GM21381 (cell line): ENCODE results near the gene MKRN2OS.

ENCODE experiments used
- ATAC-seq: cut with Tn5 transposase; IDR thresholded peaks from one replicate; pipeline ENCODE4 v1.9.1; 2021; ENCODE audit warnings: mild to moderate bottlenecking, moderate library complexity; ENCODE audit not compliant: unreplicated experiment

Gene MKRN2OS

DNA sequence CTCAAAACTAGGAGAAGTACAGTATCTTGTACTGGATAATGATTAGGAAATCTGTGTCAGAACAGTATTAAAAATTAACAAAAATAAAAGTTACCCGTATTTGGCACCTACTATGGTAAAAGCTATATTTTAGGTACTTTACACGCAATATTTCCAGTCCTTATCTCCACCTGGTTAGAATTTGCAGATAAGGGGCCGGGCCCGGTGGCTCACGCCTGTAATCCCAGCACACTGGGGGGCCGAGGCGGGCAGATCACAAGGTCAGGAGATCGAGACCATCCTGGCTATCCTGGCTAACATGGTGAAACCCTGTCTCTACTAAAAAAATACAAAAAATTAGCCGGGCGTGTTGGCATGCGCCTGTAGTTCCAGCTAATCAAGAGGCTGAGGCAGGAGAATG, 28.4 kb downstream of the MKRN2OS start:
- ATAC-seq, result no peak

GRCh38 chr3:12515631-12516030, 29.7 kb downstream of the MKRN2OS start:
- ATAC-seq, result no peak

DNA sequence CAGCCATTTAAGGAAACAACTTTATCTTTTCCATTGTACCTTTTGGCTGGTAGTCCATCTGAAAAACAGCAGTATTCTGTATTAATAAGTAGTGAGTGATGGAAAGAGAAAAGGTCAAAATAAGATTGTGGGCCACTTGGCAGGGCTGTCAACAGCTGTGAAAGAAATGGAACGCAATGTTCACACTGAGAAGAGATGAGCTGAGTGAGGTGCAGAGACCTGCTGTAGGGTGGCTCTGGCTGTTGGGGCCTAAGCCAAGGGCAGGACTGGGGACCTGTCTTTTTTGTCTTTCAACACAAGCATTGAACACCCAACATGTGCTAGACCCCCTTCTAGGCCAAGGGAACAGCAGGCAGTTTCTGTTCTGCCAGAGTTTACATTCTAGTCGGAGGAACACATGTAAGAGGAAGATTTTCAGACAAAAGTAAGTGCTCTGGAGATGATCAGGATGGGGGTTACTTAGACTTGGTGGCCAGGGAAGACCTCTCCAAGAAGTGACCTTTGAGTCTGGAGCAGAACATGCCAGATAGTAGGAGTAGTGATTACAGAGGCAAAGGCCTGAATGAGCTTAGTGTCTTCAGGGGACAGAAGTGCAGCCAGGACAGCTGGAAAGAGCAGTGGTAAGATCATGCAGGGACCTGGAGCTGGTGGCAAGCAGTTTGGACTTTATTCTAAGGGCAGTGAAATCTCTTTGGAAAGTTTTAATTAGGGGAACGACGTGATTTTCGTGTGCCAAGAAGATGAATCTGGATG, 31.4 kb downstream of the MKRN2OS start:
- no peak for ATAC-seq

DNA sequence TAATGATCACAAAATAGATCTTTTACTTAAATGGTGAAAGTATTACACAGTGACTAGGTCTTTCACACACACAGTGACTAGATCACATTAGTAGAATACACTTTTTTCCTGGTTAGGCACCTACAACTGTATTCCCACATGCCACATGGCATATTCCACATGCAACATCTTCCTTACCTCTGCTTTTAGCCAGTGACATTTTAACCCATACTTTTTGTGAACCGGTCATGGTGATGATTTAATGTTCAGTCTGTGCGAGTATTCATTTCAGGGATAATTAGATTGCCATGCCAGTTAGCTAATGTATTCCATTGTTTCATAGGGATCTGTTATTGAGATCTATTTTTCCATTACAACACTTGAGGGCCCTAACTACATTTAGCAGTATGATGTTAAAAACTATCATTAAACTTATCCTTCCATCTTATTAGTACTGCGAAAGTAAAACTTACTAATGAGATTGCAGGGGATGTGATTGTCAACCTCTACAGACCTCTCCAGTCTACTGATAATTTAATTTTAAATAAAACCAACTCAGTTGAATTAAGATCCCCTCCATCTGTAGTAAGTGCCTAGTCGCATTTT, 32.7 kb downstream of the MKRN2OS start:
- ATAC-seq, result no peak

DNA sequence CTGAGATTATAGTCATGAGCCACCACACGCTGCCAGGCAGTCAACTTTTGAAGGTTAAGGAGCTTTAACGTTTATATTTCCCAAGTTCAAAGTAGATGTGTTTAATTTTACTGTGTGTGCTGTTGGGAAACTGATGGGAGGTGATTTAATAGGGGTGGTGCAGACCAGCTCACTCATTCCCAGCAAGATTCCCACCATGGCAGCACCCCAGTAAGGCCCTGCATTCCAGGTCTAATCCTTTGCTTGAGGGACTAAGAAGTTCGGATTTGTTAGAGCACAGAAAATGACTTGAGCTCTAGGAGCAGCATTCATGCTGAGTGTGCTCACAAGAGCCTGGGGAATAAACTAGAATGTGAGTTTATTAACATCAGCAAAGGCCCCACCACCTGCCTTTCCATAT, 35.8 kb downstream of the MKRN2OS start:
- no peak for ATAC-seq

DNA sequence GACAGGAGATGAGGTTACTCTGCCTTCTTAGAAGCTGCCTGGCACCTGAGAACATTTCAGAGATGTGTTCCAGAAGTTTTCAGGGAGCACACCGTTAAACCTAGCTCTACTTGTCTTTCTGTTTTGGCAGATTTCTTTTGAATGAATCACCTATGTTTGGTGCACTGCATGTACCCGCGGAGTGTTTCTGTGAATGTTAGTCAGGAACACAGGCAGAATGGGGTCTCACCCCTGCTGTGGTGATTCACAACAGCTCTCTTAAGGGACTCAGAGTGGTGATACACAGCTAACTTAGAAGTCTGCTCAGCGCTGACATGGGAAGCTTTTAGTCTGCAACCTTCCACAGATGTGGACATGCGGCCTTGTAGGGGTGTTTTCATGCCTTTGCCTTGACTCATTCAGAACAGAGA, 37.0 kb downstream of the MKRN2OS start:
- no peak for ATAC-seq

DNA sequence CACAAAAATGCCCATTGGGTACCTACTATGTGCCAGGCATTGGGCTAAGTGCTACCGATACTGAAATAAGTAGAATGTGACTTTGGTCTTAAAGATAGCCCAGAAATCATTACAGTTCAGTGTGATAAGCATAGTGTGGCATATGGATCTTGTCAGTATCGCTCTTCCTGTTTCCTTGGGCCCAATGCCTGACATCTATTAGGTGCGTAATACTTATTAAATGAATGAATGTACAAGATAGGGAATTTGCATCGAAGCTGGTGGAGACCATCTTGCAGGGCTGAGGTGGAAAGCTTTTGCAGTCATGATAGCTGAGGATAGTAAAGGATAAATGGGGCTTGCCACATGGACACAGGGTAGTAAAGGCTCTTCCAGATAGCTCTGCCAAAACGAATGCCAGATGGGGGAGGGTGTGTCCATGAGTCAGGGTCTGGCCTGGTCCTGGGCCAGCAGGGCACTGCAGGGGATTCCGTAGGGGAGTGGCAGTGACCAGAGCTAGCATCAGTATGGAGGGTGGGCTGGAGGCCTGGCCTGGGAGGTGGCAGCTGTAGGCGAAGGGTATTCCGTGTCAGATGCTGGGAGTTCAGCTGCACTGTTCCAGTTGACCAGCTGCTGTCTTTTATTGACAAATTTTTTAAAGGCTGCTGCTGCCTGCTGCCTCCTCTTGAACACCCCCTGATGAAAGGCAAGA, 37.6 kb downstream of the MKRN2OS start:
- no peak for ATAC-seq

DNA sequence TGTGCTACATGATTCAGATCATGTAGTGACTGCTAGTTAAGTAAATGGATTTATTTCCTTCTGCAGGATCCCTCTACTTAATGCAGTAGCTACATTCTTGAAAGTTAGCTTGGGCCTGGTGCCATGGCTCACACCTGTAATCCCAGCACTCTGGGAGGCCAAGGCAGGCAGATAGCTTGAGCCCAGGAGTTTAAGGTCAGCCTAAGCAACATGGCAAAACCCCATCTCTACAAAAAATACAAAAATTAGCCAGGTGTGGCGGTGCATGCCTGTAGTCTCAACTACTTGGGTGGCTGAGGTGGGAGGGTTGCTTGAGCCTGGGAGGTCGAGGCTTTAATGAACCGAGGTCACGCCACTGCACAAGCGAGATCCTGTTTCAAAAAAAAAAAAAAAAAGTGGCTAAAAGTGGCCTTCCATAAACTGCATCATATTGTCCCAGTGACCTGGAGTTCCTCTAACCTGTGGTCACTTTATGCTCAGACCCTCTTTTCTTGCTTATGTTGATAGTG, 39.0 kb downstream of the MKRN2OS start:
- no peak for ATAC-seq

DNA sequence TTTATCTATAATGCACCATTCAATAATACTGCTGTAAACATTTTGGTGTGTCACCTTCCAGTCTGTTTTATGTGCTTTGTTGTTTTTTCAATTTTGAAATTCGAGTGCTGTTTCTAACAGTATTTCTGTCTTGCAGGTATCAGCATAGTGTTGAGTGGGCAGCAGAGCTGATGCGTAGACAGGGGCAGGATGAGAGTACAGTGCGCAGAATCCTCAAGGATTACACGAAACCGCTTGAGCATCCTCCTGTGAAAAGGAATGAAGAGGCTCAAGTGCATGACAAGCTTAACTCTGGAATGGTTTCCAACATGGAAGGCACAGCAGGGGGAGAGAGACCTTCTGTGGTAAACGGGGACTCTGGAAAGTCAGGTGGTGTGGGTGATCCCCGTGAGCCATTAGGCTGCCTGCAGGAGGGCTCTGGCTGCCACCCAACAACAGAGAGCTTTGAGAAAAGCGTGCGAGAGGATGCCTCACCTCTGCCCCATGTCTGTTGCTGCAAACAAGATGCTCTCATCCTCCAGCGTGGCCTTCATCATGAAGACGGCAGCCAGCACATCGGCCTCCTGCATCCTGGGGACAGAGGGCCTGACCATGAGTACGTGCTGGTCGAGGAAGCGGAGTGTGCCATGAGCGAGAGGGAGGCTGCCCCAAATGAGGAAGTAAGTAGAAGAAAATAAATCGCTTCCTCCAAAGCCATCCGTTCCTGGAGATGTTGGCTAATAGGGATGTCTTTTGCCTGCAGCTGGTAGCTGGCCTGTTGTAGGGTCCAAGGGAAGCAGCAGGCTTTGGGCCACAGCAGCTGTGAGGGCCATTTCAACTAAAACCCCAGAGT, 42.0 kb downstream of the MKRN2OS start:
- no peak for ATAC-seq

DNA sequence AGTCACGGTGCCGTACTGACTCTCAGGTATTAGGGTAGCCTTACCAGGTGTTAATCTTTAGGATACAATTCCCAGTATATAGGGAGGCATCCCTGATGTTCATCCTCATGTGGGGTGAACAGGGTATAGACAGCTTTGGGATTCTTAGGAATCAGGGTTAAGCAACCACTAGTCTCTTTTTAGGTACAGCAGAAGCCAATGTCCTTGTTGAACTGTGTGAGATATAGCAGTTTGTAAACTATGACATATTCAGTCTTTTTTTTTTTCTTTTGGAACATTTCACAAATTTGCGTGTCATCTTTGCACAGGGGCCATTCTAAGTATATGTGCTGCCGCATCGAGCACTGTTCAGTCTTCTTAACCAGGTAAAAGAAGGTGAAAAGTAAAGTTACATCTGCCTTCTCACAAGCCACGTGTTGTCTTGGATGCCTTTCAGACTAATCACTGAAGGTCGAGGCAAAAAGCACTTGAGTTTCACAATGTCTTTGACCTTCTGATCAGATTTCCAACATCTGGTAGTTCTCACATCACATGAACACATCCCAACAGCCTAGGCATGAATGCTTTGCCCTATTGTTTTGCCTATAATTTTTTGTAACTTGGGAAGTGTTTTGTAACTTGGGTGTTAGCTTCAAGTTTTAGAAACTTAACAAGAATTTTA, 43.8 kb downstream of the MKRN2OS start:
- ATAC-seq, result no peak

- no peak for ATAC-seq
Observed at GRCh38 chr3:12499474-12499873, 45.8 kb downstream of the MKRN2OS start.

GRCh38 chr3:12496453-12496761, 48.9 kb downstream of the MKRN2OS start:
- no peak for ATAC-seq

DNA sequence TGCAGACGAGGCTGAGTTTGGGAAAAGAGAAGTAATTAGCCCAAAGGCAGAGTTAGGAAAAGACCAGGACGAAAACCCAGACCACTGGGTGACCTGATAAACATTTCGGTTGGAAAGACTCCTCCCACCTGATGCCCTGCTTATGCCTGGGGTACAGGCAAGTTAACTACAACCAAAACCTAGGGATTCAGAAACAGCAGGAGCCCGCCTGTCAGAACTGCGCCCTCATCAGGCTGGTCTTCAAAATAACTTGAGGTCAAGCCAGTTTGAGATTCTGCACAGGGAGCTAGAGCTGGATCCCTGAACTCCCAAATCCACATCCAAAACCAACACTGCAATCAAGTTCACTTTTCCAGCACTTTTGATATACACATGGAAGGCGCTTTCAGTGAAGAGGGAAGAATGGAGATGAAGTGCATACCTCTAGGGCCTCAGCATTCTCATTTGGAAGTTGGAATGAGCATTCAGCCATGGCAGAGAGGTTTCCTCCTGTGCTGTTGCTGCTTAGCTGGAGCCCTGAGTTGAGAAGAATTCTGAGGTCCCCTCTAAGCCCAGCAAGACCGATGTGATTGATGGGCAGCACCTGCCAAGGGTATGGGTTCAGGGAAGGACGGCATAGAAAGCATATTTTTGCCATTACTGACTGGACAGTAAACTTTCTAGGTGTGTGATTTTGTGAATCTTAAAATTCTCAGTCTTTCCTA, 49.4 kb downstream of the MKRN2OS start:
- no peak for ATAC-seq

DNA sequence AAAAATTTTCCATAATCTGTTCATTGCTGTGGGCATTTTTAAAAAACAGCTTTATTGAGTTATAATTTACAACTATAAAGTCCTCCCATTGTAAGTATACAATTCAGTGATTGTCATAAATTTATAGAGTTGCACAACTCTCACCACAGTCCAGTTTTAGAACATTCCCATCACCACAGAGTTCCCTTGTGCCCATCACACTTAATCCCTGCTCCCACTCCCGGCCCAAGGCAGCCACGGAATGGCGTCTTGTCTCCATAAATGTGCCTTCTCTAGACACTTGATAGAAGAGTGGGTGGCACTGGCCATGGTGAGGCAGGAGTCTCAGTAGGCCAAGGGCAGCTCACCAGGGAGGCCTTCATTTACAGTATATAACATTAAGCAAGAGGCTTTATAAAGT, 54.8 kb downstream of the MKRN2OS start:
- ATAC-seq, result no peak

GRCh38 chr3:12489832-12490231, 55.5 kb downstream of the MKRN2OS start:
- no peak for ATAC-seq
